NCI-H2029 (cell line): ENCODE results near the gene PBX3.
A peak's percentile ranks its signal among the peaks of the same experiment; 100 is the strongest.

Source experiments
- DNase-seq: peaks from one replicate; lab custom pipeline; 2025; lab: John Stamatoyannopoulos, UW

PBX3 gene

GRCh38 chr9:125867751-125868415 is 120.7 kb downstream of the PBX3 start:
- peak; percentile 48 for DNase-seq

DNA sequence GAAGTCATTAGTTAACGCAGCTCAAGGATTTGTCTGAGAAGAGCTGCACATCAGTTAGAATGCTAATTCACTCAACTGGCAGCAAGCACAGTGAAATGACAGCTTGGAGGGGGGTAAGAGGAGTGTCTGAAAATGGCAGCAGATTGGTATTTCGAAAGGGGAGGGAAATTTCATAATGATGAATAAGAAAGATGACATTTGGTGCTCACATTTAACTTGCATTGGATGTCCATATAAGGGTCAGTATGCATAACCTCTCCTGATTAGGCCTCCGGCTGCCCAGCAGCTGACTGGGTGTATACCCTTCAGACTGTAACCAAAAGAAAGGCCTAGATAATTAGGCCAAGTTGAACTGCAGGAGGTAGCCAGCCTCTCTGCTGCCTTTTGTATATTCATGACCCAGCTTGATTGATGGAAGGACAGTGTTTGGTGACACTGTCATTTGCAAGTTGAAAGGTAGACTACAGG is 131.0 kb downstream of the PBX3 start:
- DNase-seq, result no peak

GRCh38 chr9:125881042-125881441 is 133.9 kb downstream of the PBX3 start:
- DNase-seq, result no peak

DNA sequence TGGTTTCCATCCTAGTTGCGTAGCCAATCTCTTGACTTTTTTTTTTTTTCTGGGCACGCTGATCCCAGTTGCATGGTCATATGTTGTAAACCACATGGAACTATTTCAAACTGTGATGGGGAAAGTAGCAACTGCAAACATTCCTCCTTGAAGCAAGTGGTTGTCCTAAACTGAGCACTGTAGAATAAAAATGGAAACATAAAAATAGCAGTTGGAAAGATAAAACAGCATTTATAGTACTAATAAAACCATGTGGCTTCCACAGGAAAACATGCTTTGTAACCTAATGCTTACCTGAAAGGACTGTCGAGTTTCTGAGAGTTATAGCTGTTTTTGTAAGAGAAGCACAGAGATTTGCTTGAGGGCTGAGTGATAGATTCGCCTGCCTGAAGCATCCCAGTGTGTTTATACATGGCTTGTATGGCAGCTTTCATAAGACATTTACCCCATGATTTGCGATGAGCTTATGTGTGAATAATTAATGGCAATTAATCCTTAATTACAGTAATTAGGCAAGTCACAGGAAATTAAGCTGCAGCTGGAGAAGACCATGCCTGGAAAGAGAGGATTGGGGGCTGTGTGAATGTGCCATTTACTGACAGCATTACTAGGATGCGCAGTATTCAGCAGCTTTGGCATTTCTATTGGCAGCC is 136.5 kb downstream of the PBX3 start:
- no peak for DNase-seq

- DNase-seq, result no peak
These were observed 137.0 kb downstream of the PBX3 start for GRCh38 chr9:125884218-125884595.

GRCh38 chr9:125885405-125886034 is 138.3 kb downstream of the PBX3 start:
- DNase-seq, result no peak

DNA sequence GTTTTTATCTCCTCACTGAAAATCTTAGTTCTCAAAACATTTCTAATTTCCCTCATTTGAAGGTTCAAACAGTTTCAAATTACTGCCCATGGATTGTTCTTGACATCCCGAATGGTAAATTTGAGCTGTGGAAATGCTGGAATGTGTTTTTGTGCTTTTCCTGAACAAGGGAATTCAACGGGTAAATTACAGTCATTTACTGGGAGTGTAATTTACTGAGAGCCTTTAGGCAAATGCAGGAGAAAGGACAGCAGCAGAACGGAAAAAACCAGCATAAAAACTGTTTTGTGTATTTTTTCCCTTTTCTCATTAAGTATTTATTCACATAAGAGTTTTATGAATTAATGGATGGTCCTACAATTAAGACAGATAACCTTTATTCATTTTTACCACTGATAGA is 139.2 kb downstream of the PBX3 start:
- DNase-seq, result no peak

- peak; percentile 80 for DNase-seq
These were observed 140.0 kb downstream of the PBX3 start for GRCh38 chr9:125887172-125887571.

DNA sequence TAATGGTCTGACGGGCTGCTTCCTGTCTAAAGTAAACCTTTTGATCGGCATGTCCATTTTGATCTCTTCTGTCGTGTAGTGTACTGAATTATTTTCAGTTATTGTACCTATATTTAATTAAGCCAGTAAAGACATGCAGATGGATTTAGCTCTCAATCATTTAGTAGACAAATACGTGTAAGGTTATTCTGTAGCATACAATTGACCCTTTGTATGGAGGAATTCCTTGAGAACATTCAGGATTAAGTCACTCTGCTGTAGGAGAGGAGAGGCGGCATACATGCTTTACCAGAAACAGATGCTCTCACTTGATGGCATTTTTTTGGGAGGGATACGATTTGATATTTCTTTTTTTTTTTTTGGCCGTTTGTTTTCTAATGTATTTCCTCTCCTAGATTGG is 141.0 kb downstream of the PBX3 start:
- DNase-seq, result no peak

DNA sequence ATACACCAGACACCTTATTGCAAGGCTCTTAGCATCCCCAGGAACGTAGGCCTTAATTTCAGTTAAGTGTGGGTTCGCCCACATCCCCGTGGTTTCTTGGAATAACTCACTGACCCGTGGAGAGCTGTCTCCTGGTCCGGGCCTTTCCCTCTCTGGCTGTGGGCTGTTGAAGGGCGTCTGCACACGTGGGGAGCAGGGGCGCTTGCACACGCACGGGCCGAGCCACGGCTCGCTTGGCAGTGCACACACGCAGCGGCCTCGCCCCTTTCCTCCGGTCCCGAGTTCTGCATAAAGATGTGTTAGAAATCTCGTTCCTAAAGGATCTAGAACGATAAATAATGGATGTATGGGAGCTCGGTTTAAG is 141.9 kb downstream of the PBX3 start:
- peak; percentile 37 for DNase-seq

- DNase-seq, result no peak
These were observed 142.6 kb downstream of the PBX3 start for GRCh38 chr9:125889476-125890419.

DNA sequence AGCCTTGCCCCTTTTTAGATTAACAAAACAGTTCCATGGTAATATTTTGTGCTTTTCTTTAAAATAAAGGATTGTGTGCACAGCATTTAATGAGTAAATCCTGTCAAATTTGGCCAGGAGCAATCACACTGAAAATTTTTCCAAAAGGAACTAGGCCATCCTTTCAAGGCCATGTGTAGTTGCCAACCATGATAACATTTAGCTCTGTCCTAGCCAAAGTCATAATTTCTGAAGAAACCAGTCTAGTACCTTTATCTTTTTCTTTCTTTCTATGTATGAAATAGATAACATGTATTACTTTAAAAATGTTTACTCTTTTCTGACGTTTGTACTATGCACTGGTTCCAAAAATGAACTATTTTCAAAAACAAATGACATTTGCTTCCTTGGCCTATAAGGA is 143.7 kb downstream of the PBX3 start:
- no peak for DNase-seq

GRCh38 chr9:125893277-125893676 is 146.1 kb downstream of the PBX3 start:
- DNase-seq, result no peak

- DNase-seq, result no peak
These were observed 147.4 kb downstream of the PBX3 start for GRCh38 chr9:125894566-125894965.

DNA sequence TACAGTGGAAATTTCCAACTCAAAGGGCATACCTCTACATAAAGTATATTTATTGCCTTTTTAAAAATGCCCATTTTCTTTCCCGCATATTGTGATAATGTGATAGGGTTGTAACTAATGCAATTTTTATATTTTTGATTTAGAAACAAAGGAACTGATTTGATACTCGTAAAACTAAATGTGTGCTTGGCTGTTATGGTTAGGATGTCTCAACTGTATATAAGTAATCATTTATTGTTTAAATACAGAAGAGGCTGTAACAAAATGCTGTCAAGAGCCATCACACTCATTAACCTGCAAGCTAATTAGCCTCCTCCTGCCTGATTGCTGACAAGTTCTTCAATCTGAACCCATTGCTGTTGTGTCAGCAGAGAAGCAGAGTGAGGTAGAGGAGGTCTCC is 149.2 kb downstream of the PBX3 start:
- DNase-seq, result no peak

- no peak for DNase-seq
These were observed 149.8 kb downstream of the PBX3 start for GRCh38 chr9:125896964-125897363.

- DNase-seq, result no peak
These were observed 150.3 kb downstream of the PBX3 start for GRCh38 chr9:125897481-125897880.

- DNase-seq, result no peak
These were observed 155.0 kb downstream of the PBX3 start for GRCh38 chr9:125902214-125902613.

DNA sequence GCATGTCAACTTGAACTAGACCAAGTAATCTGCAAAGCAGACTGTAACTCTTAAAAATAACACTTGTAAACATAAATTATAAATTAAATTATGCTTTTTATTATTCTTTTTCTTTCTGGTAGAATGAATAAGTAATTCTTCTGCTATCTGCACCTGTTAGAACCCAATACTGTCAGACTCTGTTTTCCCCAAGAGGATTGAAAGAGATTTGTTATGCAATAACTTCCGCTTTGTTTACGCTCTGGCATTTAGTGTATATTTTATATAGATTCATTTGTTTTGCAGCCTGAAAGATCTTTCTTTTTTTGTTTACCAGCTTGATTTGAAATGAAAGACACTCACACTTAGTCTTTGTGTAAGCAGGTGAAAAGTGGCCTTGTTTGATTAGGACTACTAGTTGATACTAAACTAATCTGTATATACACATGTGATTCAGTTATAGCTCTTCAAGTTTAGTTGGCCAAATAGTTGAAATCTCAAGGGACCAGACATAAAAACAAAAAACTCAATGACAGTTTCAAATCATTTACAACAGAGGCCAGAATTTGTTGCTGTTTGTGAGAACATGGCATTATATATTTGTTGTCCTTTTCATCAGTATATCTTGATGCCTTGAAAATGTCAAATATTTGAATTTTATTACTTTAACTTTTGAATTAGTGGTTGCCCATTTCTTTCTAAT is 155.8 kb downstream of the PBX3 start:
- DNase-seq, result no peak

DNA sequence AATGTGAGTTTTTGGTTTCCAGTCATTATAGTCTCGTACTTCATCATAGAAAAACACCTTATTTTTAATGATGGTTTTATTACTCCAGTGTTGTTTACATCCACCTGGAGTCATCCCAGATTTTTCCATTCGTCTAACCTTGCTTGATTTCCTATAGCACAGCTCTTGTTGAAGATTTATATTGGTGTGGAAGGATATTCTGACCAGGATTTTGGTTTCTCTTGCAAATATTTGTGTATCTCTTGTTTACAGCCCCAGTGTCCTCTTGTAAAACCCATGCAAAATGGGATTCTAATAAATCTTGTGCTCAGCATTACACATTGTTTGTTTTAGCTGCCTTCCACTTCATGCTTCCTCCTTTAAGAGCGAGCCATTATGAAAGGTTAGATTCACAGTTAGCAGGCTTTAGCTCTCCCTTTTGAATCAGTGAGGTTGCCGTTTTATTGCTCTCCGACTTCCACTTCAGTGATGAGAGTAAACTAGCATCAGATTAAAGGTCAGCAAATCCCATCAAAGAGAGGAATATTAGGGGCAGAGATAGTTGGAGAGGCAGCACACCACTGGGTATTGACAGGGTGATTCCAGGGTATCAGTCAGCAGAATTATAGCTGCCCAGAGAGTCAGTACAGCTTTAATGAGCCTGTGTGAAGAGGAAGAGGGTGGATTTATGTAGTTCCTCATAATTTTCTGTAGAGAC is 157.1 kb downstream of the PBX3 start:
- peak; percentile 87 for DNase-seq

DNA sequence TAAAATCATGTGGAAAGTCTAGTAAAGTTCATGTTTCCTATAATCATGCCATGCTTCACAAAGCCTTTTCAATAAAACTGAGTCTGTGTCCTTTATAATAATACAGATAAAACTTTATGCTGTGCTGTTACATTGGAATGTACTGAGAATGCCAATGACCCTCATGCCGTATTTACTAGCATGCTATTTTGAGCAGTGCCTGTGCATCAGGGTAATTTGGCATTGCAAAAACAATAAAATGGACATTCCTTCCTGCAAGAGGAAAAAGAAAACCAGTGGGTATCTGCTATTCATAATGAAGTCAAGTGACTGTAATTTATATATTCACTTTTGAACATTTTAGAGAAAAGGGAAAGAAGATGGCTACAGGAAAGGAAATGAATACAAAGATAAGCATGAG is 159.0 kb downstream of the PBX3 start:
- no peak for DNase-seq
